CD4-positive, alpha-beta T cell (primary cell): Measurements from ENCODE around the gene GYG2. TPM values are rescaled to one million over a fixed set of nuclear protein-coding genes. Genes with fewer than 3 reads are reported as not detected.

ENCODE experiments used
- ATAC-seq: fragments of 200-7000 bp; cut with Tn5 transposase; one replicate; pipeline ENCODE4 v1.10.0; 2022; ENCODE audit warnings: mild to moderate bottlenecking; ENCODE audit not compliant: poor library complexity
- CTCF ChIA-PET: fragments of 350-600 bp; sonication (Branson Sonifier 250); formaldehyde crosslinking; loops from one replicate; lab custom pipeline; 2021; ENCODE audit warnings: antibody characterized with exemption, inconsistent platforms; lab: Charles Lee
- POLR2A ChIA-PET: fragments of 350-600 bp; sonication (Branson Sonifier 250); formaldehyde crosslinking; loops from one replicate; lab custom pipeline; 2021; ENCODE audit warnings: antibody characterized with exemption, inconsistent platforms; lab: Charles Lee
- DNase-seq, 14 experiments: peaks; one replicate each; pipeline ENCODE4 v3.0.0-alpha.2; 2013 to 2020; ENCODE audit warnings: mixed read lengths in 2 of 14
- H3K27ac ChIP-seq, 2 donors: one replicate each; pipeline versions ENCODE4 v1.5.1 to v1.7.0; 2013; ENCODE audit warnings: low read length in 2 of 2, low read depth in 1 of 2, mild to moderate bottlenecking in 1 of 2
- H3K27me3 ChIP-seq, 2 experiments: 1 replicate in 1 of 2; 2 replicates in 1 of 2; pipeline versions ENCODE4 v1.6.1 to v1.7.0; 2013; ENCODE audit warnings: low read length in 2 of 2, control low read depth in 1 of 2, mild to moderate bottlenecking in 1 of 2, moderate library complexity in 1 of 2; ENCODE audit not compliant: insufficient read depth in 2 of 2, control insufficient read depth in 1 of 2
- H3K36me3 ChIP-seq: one replicate; pipeline ENCODE4 v1.6.1; 2013; ENCODE audit warnings: low read length, control low read depth; ENCODE audit not compliant: insufficient read depth
- H3K4me1 ChIP-seq: one replicate; pipeline ENCODE4 v1.6.1; 2013; ENCODE audit warnings: low read length, control low read depth; ENCODE audit not compliant: insufficient read depth
- H3K4me3 ChIP-seq: one replicate; pipeline ENCODE4 v1.5.1; 2013; ENCODE audit warnings: mild to moderate bottlenecking, low read length, moderate library complexity
- H3K9me3 ChIP-seq, 2 experiments: 1 replicate in 1 of 2; 2 replicates in 1 of 2; pipeline versions ENCODE4 v1.6.1 to v1.7.0; 2013; ENCODE audit warnings: low read length in 2 of 2, mild to moderate bottlenecking in 2 of 2, control low read depth in 1 of 2, moderate library complexity in 1 of 2; ENCODE audit not compliant: control insufficient read depth in 1 of 2, insufficient read depth in 1 of 2
- H3K27ac Mint-ChIP-seq: one replicate; pipeline ENCODE4 v1.8.0; 2020; ENCODE audit warnings: mixed read lengths
- H3K27me3 Mint-ChIP-seq: one replicate; pipeline ENCODE4 v1.8.0; 2021; ENCODE audit warnings: mixed read lengths
- H3K36me3 Mint-ChIP-seq: one replicate; pipeline ENCODE4 v1.8.0; 2021; ENCODE audit warnings: low read depth, mixed read lengths
- H3K4me1 Mint-ChIP-seq: one replicate; pipeline ENCODE4 v1.8.0; 2021; ENCODE audit warnings: low read depth, mixed read lengths
- H3K4me3 Mint-ChIP-seq: one replicate; pipeline ENCODE4 v1.8.0; 2020; ENCODE audit warnings: mild to moderate bottlenecking, mixed read lengths
- H3K9me3 Mint-ChIP-seq: one replicate; pipeline ENCODE4 v1.8.0; 2020; ENCODE audit warnings: mixed read lengths
- CTCF ChIP-seq: fragments of 200-600 bp; IDR thresholded peaks from one replicate; pipeline ENCODE4 v1.8.0; 2022; ENCODE audit warnings: antibody characterized with exemption, mild to moderate bottlenecking
- intact Hi-C, 2 experiments: fragments of 100-400 bp; cut with DNase I in 1 of 2; cut with micrococcal nuclease in 1 of 2; formaldehyde crosslinking; loops; one replicate each; pipeline versions ENCODE4 v1.15.1 to v1.9.0; 2023 to 2025; cut with DNase I, micrococcal nuclease
- total RNA-seq, 174 experiments: library from RNA in 2 of 174; stranded (reverse) in 2 of 174; gene quantifications; one replicate each; pipeline ENCODE4 v1.2.3 and lab custom pipeline; 2021 to 2026

The GYG2 gene
- total RNA-seq, 2 experiments from 2014 or later = not detected

DNA sequence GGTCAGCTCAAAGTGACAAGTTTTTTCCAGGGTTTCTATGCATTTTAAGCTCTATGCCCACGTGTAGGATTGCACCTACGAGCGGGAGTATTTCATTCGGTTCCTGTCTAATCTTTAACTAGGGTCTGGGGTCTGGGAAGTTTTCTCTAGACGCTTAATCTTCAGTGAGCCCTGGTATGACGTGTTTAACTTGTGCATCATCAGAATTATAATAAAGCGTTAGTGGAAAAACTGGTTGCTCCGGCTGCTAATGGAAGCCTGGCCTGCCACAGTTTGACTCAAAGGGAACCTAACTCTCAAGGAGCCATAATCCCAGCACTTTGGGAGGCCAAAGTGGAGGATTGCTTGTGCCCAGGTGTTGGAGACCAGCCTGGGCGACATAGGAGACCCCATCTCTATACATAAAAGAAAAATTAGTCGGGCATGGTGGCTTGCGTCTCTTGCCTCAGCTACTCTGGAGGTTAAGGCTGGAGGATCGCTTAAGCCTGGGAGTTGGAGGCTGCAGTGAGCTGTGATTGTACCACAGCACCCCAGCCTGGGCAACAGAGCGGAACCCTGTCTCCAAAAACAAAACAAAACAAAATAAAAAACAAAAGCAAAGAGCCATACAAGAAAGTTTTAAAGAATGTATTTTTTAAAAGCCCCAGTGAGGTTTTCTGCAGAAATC lies 70.2 kb downstream of the GYG2 start:
- Histone ChIP-seq H3K4me3 (no peak overlapping the region), H3K9me3 (peaks cover 0 to 10% of the 10 kb centered on the region in 2 experiments), H3K36me3 (no peaks in the 10 kb centered on the region), H3K27ac (no peak overlapping the region), H3K4me1 (no peaks in the 10 kb centered on the region), H3K27me3 (peaks cover 0 to under 1% of the 10 kb centered on the region in 2 experiments)
- Mint-ChIP-seq H3K4me1 (peaks cover 5% of the 10 kb centered on the region), H3K27ac (no peak overlapping the region), H3K36me3 (no peaks in the 10 kb centered on the region), H3K27me3 (peaks cover 4% of the 10 kb centered on the region), H3K4me3 (no peak overlapping the region), H3K9me3 (no peaks in the 10 kb centered on the region)
- CTCF ChIA-PET = no interaction called here
- intact Hi-C loops = no loop called here
- DNase-seq (no peak), ATAC-seq (no peak)
- POLR2A ChIA-PET = no interaction called here
- TF ChIP-seq CTCF = no peak

GRCh38 chrX:2901367-2902036 lies 72.8 kb downstream of the GYG2 start:
- no peaks in the 10 kb centered on the region for H3K4me1 ChIP-seq
- ATAC-seq (no peak), DNase-seq (no peak)
- H3K9me3 Mint-ChIP-seq = no peaks in the 10 kb centered on the region
- POLR2A ChIA-PET = no interaction called here
- H3K4me1 Mint-ChIP-seq = peaks cover 5% of the 10 kb centered on the region
- no peak overlapping the region for H3K27ac ChIP-seq
- no peak for TF ChIP-seq CTCF
- H3K36me3 ChIP-seq = no peaks in the 10 kb centered on the region
- H3K9me3 ChIP-seq = peaks cover 0 to 11% of the 10 kb centered on the region in 2 experiments
- H3K36me3 Mint-ChIP-seq = no peaks in the 10 kb centered on the region
- H3K27me3 ChIP-seq = peaks cover 0 to 2% of the 10 kb centered on the region in 2 experiments
- no peak overlapping the region for H3K4me3 Mint-ChIP-seq
- peaks cover 4% of the 10 kb centered on the region for H3K27me3 Mint-ChIP-seq
- CTCF ChIA-PET = no interaction called here
- H3K27ac Mint-ChIP-seq = no peak overlapping the region
- no peak overlapping the region for H3K4me3 ChIP-seq
- intact Hi-C loops = no loop called here

- H3K4me1 ChIP-seq = no peaks in the 10 kb centered on the region
- intact Hi-C loops = no loop called here
- POLR2A ChIA-PET = no interaction called here
- DNase-seq (no peak), ATAC-seq (no peak)
- peaks cover 5% of the 10 kb centered on the region for H3K4me1 Mint-ChIP-seq
- H3K9me3 ChIP-seq = peaks cover 0 to 11% of the 10 kb centered on the region in 2 experiments
- H3K27me3 Mint-ChIP-seq = peaks cover 4% of the 10 kb centered on the region
- CTCF ChIA-PET = no interaction called here
- H3K9me3 Mint-ChIP-seq = no peaks in the 10 kb centered on the region
- H3K27ac Mint-ChIP-seq = no peak overlapping the region
- no peak overlapping the region for H3K4me3 ChIP-seq
- peaks cover 0 to 2% of the 10 kb centered on the region in 2 experiments for H3K27me3 ChIP-seq
- no peak overlapping the region for H3K27ac ChIP-seq
- H3K4me3 Mint-ChIP-seq = no peak overlapping the region
- TF ChIP-seq CTCF = no peak
- no peaks in the 10 kb centered on the region for H3K36me3 ChIP-seq
- H3K36me3 Mint-ChIP-seq = no peaks in the 10 kb centered on the region
Observed at GRCh38 chrX:2902841-2903240, 74.1 kb downstream of the GYG2 start.
